ENCODE results near the gene PRDM4. TPM values are rescaled to one million over a fixed set of nuclear protein-coding genes. Genes with fewer than 3 reads are reported as not detected.

Gene PRDM4
- total and polyA plus RNA-seq, 2 of the 13 experiments (the other 11 are each of a cell fraction or from before 2014, with no cell fraction given) = 9.9 to 15.3 TPM

DNA sequence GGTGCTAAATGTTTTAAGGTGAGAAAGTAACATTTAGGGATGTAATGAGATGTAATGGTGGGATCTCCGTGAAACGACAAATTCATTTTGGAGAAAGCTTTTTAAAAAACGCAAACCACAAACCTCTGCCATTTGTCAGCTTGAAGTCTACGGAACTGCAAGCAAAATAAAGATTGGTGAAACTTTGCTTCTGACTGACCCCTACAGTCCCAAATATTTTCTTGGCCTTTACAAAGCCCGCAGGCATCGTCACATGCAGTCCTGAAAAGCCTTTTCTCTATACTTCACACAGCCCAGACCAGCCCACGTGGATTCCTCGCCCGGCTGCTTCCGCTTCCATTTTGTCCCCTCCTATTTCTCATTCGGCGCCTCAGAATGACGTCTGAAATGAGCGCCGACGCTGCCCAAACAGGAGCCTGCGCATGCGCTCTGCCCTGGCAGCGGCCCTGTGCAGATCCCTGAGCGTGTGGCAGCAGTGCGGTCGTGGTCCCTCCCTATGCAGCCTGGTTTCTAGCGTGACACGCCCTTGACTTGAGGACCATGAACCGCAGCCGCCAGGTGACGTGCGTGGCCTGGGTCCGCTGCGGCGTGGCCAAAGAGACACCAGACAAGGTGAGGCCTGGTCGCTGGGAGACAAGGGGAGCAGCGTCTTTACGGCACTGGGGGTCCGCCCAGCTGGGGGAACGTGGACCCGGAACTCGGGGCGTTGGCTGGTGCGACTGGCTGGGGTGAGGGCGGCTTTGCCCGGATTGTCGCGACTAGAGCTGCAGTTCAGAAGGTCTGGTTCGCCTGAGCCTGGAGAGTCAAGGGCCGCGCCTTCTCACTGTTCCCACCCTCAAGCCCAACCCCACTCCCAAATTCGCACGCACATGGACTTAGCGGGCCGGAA, 75.3 kb downstream of the PRDM4 start, which contains the start of gene PWP1 (continued):
- peak; percentile 80 for TF ChIP-seq MNT (IDR thresholded peaks at IDR 0.05)
- peak; percentile 27 for TF ChIP-seq ZNF781 (CRISPR knock-in tag; IDR thresholded peaks at IDR 0.05; ENCODE audit: borderline replicate concordance, not compliant biosample characterization)
- TF ChIP-seq, protein P1, sequence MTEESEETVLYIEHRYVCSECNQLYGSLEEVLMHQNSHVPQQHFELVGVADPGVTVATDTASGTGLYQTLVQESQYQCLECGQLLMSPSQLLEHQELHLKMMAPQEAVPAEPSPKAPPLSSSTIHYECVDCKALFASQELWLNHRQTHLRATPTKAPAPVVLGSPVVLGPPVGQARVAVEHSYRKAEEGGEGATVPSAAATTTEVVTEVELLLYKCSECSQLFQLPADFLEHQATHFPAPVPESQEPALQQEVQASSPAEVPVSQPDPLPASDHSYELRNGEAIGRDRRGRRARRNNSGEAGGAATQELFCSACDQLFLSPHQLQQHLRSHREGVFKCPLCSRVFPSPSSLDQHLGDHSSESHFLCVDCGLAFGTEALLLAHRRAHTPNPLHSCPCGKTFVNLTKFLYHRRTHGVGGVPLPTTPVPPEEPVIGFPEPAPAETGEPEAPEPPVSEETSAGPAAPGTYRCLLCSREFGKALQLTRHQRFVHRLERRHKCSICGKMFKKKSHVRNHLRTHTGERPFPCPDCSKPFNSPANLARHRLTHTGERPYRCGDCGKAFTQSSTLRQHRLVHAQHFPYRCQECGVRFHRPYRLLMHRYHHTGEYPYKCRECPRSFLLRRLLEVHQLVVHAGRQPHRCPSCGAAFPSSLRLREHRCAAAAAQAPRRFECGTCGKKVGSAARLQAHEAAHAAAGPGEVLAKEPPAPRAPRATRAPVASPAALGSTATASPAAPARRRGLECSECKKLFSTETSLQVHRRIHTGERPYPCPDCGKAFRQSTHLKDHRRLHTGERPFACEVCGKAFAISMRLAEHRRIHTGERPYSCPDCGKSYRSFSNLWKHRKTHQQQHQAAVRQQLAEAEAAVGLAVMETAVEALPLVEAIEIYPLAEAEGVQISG (CRISPR knock-in tag; IDR thresholded peaks at IDR 0.05) = peak; percentile 84
- peak in 1 of 2 experiments; percentile 30; a peak in 2 of 4 replicates for TF ChIP-seq EP300 (IDR thresholded peaks at IDR 0.05; ENCODE audit: low read depth in 2 of 2, low read length in 2 of 2)
- peak; percentile 42; the same call in 1 of the 2 replicates for TF ChIP-seq EP300 (CRISPR knock-in tag; IDR thresholded peaks at IDR 0.05; ENCODE audit: borderline replicate concordance)
- TF ChIP-seq CHD2 (IDR thresholded peaks at IDR 0.05; ENCODE audit: low read depth, low read length) = 0 out of 2 replicates have a peak, but pooled peaks have one; percentile 35
- TF ChIP-seq, protein P2, sequence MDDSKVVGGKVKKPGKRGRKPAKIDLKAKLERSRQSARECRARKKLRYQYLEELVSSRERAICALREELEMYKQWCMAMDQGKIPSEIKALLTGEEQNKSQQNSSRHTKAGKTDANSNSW (CRISPR knock-in tag; IDR thresholded peaks at IDR 0.05; ENCODE audit: borderline replicate concordance) = peak; percentile 82; the same call in 1 of the 2 replicates
- TF ChIP-seq SCMH1 (CRISPR knock-in tag; IDR thresholded peaks at IDR 0.05; ENCODE audit: borderline replicate concordance) = no peak
- TF ChIP-seq ZNF597 (CRISPR knock-in tag; IDR thresholded peaks at IDR 0.05) = no peak
- TF ChIP-seq ZNF143 (CRISPR knock-in tag; IDR thresholded peaks at IDR 0.05) = 0 out of 2 replicates have a peak, but pooled peaks have one; percentile 57
- TF ChIP-seq, protein P3, sequence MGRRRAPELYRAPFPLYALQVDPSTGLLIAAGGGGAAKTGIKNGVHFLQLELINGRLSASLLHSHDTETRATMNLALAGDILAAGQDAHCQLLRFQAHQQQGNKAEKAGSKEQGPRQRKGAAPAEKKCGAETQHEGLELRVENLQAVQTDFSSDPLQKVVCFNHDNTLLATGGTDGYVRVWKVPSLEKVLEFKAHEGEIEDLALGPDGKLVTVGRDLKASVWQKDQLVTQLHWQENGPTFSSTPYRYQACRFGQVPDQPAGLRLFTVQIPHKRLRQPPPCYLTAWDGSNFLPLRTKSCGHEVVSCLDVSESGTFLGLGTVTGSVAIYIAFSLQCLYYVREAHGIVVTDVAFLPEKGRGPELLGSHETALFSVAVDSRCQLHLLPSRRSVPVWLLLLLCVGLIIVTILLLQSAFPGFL (CRISPR knock-in tag; IDR thresholded peaks at IDR 0.05) = no peak
- TF ChIP-seq REXO4 (CRISPR knock-in tag; IDR thresholded peaks at IDR 0.05; ENCODE audit: borderline replicate concordance) = no peak
- TF ChIP-seq ATF7 (IDR thresholded peaks at IDR 0.05) = no peak
- TF ChIP-seq ATF7 (CRISPR knock-in tag; IDR thresholded peaks at IDR 0.05) = no peak
- TF ChIP-seq ZNF331 (CRISPR knock-in tag; IDR thresholded peaks at IDR 0.05) = peak; percentile 83; the same call in 1 of the 2 replicates
- no peak for TF ChIP-seq ADNP (CRISPR knock-in tag; IDR thresholded peaks at IDR 0.05)
- TF ChIP-seq ZNF749 (CRISPR knock-in tag; IDR thresholded peaks at IDR 0.05; ENCODE audit: borderline replicate concordance) = peak; percentile 57; the same call in 1 of the 2 replicates
- peak; percentile 60; the same call in 1 of the 2 replicates for TF ChIP-seq NR2F2 (IDR thresholded peaks at IDR 0.05; ENCODE audit: borderline replicate concordance, low read depth)
- TF ChIP-seq DNMT1 (CRISPR knock-in tag; IDR thresholded peaks at IDR 0.05) = 0 out of 2 replicates have a peak, but pooled peaks have one; percentile 86
- no peak for TF ChIP-seq STAG1 (CRISPR knock-in tag; IDR thresholded peaks at IDR 0.05)
- TF ChIP-seq ZNF773 (CRISPR knock-in tag; IDR thresholded peaks at IDR 0.05; ENCODE audit: borderline replicate concordance) = peak; percentile 56; the same call in 1 of the 2 replicates
- no peak for TF ChIP-seq MBNL3 (CRISPR knock-in tag; conservative IDR thresholded peaks at IDR 0.05)
- peak; percentile 92 for TF ChIP-seq THAP11 (CRISPR knock-in tag; IDR thresholded peaks at IDR 0.05)
